ENCODE results near the gene WT1.

DNA sequence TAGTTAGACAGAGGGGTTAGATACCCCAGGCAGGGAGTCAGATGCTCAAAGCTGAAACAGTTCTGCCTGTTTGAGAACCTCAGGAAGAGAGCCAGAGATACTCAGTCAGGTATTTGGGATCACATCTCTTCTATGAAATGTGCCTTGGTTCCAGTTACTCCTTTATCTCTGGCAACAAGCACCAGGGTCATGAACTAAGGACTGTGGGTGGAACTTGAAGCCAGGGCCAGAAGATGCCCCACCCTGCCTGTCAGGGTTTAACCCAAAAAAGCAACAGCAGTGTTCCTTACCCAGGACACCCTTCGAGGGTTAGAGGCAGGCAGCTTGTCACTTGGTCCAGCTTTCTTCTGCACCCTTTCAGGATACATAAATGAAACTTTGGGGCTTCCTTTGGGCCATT, 15.0 kb upstream of the WT1 start:
- TF ChIP-seq, protein P1, sequence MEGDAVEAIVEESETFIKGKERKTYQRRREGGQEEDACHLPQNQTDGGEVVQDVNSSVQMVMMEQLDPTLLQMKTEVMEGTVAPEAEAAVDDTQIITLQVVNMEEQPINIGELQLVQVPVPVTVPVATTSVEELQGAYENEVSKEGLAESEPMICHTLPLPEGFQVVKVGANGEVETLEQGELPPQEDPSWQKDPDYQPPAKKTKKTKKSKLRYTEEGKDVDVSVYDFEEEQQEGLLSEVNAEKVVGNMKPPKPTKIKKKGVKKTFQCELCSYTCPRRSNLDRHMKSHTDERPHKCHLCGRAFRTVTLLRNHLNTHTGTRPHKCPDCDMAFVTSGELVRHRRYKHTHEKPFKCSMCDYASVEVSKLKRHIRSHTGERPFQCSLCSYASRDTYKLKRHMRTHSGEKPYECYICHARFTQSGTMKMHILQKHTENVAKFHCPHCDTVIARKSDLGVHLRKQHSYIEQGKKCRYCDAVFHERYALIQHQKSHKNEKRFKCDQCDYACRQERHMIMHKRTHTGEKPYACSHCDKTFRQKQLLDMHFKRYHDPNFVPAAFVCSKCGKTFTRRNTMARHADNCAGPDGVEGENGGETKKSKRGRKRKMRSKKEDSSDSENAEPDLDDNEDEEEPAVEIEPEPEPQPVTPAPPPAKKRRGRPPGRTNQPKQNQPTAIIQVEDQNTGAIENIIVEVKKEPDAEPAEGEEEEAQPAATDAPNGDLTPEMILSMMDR (IDR thresholded peaks at IDR 0.05; ENCODE audit: control extremely low read depth in 1 of 3, insufficient read depth in 1 of 3, low read depth in 1 of 3, low read length in 3 of 3): no peak
- no peak for TF ChIP-seq POLR2A (IDR thresholded peaks at IDR 0.05; ENCODE audit: control extremely low read depth in 1 of 2, low read depth in 2 of 2, low read length in 2 of 2)
- TF ChIP-seq CHD2 (IDR thresholded peaks at IDR 0.05; ENCODE audit: low read length): no peak
- no peak for TF ChIP-seq JUND (IDR thresholded peaks at IDR 0.05; ENCODE audit: low read length)
- no peak for TF ChIP-seq PHF8 (conservative IDR thresholded peaks at IDR 0.05; ENCODE audit: low read depth, low read length)
- TF ChIP-seq YY1 (IDR thresholded peaks at IDR 0.05; ENCODE audit: low read depth, low read length): no peak
- no peak for TF ChIP-seq RAD21 (IDR thresholded peaks at IDR 0.05 in 1 of 2, conservative IDR thresholded peaks at IDR 0.05 in 1 of 2; ENCODE audit: low read depth in 2 of 2, low read length in 2 of 2)
- TF ChIP-seq EZH2 (IDR thresholded peaks at IDR 0.05; ENCODE audit: low read depth, low read length, severe bottlenecking): no peak

Data from H1 (cell line).